ENCODE results near the gene CTSZ.

- TF ChIP-seq POLR2A (IDR thresholded peaks at IDR 0.05; ENCODE audit: low read depth, low read length) (0 out of 2 replicates have a peak, but pooled peaks have one; percentile 38), TAF1 (IDR thresholded peaks at IDR 0.05; ENCODE audit: borderline replicate concordance, low read depth, low read length) (no peak), POLR2AphosphoS5 (IDR thresholded peaks at IDR 0.05; ENCODE audit: low read depth, low read length) (peak; percentile 60)
Measured at GRCh38 chr20:58993332-58994248, 13.5 kb downstream of the CTSZ start.

Measured in GM12892 (cell line).